AG09319 (cell line): Measurements from ENCODE around the gene PARD3B.

Experiments used
- DNase-seq: peaks from one replicate; pipeline ENCODE4 v3.0.0-alpha.2; 2010; ENCODE audit warnings: low read depth; ENCODE audit errors: extremely low read depth
- TF ChIP-seq, protein P1 (sequence below): IDR thresholded peaks from 2 replicates; pipeline ENCODE4 v1.5.1; 2011; ENCODE audit warnings: low read depth, mild to moderate bottlenecking, inconsistent platforms, low read length, moderate library complexity

The PARD3B gene

DNA sequence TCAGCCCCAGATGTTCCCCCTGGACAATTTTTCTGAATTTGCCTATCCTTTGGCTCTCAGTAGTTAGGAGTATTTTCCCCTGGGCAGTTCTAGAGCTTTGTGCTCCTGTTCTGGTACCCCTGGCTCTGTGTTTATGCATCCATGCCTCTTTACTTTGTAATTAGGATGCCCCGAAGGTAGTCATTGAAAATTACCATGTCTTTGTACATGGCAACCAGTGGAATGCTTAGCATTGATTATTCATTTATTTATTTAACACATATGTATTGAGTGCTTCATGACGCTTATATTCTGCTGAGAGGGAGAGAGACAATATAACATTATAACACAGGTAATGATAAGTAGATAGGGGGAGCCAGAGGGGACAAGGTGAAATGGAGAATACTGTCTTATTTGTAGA, 346.5 kb downstream of the PARD3B start:
- DNase-seq, result no peak
- TF ChIP-seq, protein P1, sequence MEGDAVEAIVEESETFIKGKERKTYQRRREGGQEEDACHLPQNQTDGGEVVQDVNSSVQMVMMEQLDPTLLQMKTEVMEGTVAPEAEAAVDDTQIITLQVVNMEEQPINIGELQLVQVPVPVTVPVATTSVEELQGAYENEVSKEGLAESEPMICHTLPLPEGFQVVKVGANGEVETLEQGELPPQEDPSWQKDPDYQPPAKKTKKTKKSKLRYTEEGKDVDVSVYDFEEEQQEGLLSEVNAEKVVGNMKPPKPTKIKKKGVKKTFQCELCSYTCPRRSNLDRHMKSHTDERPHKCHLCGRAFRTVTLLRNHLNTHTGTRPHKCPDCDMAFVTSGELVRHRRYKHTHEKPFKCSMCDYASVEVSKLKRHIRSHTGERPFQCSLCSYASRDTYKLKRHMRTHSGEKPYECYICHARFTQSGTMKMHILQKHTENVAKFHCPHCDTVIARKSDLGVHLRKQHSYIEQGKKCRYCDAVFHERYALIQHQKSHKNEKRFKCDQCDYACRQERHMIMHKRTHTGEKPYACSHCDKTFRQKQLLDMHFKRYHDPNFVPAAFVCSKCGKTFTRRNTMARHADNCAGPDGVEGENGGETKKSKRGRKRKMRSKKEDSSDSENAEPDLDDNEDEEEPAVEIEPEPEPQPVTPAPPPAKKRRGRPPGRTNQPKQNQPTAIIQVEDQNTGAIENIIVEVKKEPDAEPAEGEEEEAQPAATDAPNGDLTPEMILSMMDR, result no peak

DNA sequence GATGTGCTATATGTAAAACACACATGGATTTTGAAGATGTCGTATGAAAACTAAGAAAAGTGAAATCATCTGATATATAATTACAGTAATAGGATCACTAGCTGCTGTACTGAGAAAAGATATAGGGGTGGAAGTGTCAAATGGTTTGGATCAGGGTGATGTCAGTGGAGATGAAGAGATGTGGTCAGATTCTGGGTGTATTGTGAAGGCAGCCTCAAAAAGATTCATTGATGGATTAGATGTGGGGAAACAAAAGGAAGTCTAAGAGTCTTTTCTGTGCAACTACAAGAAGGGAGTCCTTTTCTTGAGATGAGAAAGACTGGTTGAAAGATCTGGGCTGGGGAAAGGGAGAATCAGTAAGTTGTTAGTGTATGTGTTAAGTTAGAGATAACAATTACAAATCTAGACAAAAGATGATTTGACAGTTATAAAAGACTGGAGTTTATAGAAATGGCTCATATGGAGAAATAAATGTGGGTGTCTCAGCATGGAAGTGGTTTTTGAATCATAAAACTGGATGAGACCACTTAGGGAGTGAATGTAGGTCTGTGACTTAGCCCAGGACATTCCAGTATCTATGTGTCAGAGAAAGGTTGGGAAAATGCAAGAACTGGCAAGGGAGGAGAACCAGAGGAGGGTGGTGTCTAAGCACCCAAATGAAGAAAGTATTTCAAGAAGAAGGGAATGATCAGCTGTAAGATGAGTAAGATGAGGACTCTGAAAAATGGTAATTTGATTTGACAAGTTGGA, 347.4 kb downstream of the PARD3B start:
- no peak for DNase-seq
- TF ChIP-seq, protein P1, result no peak

DNA sequence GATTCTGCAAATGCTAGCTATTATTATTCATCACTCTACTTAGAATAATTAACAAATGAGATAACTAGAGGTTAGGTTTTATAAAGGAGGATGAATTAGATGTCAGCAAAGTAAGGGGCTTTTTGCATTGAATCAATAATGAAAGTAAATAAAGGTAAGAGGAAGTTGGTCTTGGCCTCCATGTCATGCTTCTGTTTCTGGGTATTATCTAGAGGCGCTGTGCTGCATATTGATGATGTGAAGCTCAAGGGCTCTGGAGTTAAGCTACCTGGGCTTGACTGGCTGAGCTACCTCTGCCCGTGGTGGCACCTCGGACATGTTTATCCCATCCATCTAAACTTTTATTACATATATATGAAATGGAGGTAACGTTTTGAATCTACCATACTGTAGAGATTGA, 350.9 kb downstream of the PARD3B start:
- no peak for DNase-seq
- TF ChIP-seq, protein P1, result no peak

DNA sequence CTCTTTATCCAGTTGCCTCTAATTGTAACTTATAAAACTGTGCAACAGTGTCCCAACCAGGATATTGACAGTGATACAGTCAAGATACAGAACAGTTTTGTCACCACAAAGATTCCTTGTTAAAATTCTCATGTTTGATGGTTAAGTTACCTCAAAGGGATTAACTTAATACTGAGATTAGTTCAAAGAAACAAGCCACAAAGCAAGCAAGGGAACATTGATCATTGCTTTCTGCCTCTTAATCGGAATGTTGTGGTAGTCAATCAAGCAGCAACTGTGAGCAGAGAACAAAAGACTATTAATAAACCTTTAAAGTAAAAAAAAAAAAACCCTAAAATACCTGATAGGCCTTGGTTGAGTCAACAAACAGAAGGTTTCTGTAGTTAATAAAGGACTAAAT, 352.3 kb downstream of the PARD3B start:
- no peak for DNase-seq
- TF ChIP-seq, protein P1, result no peak

DNA sequence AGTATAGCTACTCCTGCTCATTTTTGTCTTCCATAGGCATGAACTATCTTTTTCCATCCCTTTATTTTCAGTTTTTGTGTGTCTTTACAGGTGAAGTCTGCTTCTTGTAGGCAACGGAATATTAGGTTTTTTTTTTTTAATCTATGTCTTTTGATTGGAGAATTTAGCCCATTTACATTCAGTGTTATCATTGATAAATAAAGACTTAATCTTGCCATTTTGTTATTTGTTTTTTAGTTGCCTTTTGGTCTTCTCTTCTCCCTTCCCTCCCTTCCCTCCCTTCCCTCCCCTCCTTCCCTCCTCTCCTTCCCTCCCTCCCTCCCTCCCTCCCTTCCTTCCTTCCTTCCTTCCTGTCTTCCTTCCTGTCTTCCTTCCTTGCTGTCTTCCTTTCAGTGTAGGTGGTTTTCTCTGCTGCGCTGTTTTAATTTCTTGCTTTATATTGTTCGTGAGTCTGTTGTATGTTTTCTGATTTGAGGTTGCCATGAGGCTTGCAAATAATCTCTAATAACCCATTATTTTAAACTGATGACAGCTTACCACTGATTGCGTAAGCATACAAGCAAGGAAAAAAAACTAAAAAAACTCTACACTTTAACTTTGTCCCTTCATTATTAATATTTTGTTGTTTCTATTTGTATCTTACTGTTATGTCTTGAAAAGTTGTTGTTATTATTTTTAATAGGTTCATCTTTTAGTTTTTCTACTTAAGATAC, 353.8 kb downstream of the PARD3B start:
- DNase-seq, result no peak
- TF ChIP-seq, protein P1, result no peak

DNA sequence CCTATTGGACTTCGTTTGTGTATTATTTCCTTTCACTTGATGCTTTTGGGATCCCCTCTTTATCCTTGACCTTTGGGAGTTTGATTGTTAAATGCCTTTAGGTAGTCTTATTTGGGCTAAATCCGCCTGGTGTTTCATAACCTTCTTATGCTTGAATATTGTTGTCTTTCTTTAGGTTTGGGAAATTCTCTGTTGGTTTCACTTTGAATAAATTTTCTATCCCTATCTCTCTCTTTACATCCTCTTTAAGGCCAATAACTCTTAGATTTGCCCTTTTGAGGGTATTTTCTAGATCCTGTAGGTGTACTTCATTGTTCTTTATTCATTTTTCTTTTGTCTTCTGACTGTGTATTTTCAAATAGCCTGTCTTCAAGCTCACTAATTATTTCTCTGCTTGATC, 354.7 kb downstream of the PARD3B start:
- DNase-seq, result no peak
- TF ChIP-seq, protein P1, result no peak

DNA sequence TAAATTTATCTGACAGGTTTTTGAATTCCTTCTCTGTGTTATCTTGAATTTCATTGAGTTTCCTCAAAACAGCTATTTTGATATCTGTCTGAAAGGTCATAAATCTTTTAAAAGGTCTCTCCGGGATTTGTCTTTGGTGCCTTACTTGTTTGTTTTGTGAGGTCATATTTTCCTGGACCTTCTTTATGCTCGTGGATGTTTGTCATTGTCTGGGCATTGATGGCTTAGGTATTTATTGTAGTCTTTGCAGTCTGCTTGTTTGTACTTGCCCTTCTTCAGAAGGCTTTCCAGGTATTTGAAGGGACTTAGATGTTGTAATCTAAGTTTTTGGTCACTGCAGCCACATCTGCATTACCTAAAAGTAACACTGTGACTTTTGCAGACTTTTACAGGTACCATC, 355.2 kb downstream of the PARD3B start:
- DNase-seq, result no peak
- TF ChIP-seq, protein P1, result no peak
